Measurements from ENCODE around the gene VWA8. TPM values are rescaled to one million over a fixed set of nuclear protein-coding genes. Genes with fewer than 3 reads are reported as not detected.

Gene VWA8
- total RNA-seq, 120 experiments from 2014 or later: 24.4 to 44.0 (median 32.0) TPM

Small RNA genes lying within 50 kb of the gene (microRNA-seq; reads per million reads assigned to microRNA genes)
- 0 to 3.1 (median 1.3) reads per million in 43 experiments for gene MIR5006

Other genes with a start within 250 kb of the VWA8 start
- gene DGKH, start 87.5 kb upstream of the VWA8 start, total RNA-seq: 10 to 100 TPM; 15.4 to 45.9 (median 29.1) TPM

All from dorsolateral prefrontal cortex (tissue), 118 donors.